Kidney capillary endothelial cell (primary cell): ENCODE results near the gene CD80.

Experiments used
- DNase-seq: peaks from one replicate; pipeline ENCODE4 v3.0.0-alpha.2; 2018; ENCODE audit warnings: low spot score

The CD80 gene

DNA sequence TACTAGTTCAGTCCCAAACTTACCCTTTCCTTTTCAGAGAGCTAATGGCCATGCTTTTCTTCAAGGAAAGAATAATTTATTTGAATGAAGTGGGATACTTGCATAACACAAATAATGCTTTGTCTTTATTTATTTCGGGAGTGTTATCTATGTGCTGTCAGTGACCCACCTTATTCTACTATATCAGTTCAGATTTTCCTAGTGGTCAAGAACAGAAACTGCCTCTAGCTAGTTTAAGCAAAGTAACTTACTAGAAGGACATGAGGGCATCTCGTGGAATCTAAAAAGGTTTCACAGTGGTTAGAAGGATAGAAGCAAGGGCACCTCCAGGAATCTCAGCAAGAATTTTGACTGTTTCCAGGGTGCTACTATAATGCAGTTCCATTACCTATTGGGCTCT lies 64.8 kb downstream of the CD80 start:
- no peak for DNase-seq

- DNase-seq, result no peak
Measured at GRCh38 chr3:119492810-119493209, 66.6 kb downstream of the CD80 start.

DNA sequence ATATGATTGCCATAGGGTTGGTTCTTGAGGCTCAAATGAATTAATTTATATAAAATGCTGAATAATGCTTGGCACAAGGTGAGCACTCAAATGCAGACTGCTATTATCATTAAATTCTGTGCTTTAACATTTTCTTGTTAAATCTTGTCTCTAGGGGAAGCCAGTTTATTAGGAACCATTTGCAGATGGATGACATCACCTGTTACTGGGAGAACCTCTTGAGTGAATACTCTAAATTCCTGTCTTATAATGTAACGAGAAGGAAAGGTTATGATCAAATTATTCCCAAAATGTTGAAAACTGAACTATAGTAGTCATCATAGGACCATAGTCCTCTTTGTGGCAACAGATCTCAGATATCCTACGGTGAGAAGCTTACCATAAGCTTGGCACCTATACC lies 67.3 kb downstream of the CD80 start:
- no peak for DNase-seq

- no peak for DNase-seq
Measured at GRCh38 chr3:119490153-119490552, 69.3 kb downstream of the CD80 start.

- no peak for DNase-seq
Measured at GRCh38 chr3:119485563-119485962, 73.9 kb downstream of the CD80 start.

- no peak for DNase-seq
Measured at GRCh38 chr3:119483101-119483500, 76.3 kb downstream of the CD80 start.

DNA sequence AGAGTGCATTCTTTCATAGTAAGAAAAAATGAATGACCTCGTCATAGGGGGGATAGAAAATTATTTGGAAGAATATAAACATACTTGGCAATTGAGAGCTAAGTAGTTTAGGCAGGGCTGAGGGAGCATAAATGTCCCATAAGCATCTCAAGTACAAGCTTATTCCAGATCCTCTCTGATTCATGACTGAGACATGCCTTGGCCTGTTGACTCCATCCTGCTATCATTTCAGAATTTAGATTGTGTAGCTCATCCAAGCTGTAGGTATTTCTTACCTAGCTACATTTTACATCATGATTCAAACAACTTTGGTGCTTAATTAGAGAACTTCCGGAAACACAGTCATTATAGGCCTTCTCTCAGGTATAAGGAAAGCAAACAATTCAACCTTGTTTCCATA lies 78.3 kb downstream of the CD80 start:
- no peak for DNase-seq
